WI38 (cell line): ENCODE results near the gene RAB44.

Experiments
- H3K4me3 ChIP-seq: 2 replicates; pipeline ENCODE4 v1.5.1; 2011; ENCODE audit warnings: low read depth, mild to moderate bottlenecking, control low read depth, low read length
- CTCF ChIP-seq: IDR thresholded peaks from 2 replicates; pipeline ENCODE4 v1.5.1; 2012; ENCODE audit warnings: low read depth, mild to moderate bottlenecking, control low read depth, low read length

Gene RAB44

GRCh38 chr6:36685166-36685924, 12.3 kb upstream of the RAB44 start:
- H3K4me3 ChIP-seq: no peak overlapping the region
- TF ChIP-seq CTCF: no peak

- H3K4me3 ChIP-seq: no peak overlapping the region
- no peak for TF ChIP-seq CTCF
Measured at GRCh38 chr6:36685926-36686667, 11.5 kb upstream of the RAB44 start.

- no peak for TF ChIP-seq CTCF
- no peak overlapping the region for H3K4me3 ChIP-seq
Measured at GRCh38 chr6:36686668-36687513, 10.7 kb upstream of the RAB44 start.

GRCh38 chr6:36688063-36688738, 9.4 kb upstream of the RAB44 start:
- TF ChIP-seq CTCF: no peak
- no peak overlapping the region for H3K4me3 ChIP-seq

- no peak overlapping the region for H3K4me3 ChIP-seq
- TF ChIP-seq CTCF: no peak
Measured at GRCh38 chr6:36688739-36689075, 8.9 kb upstream of the RAB44 start.

- TF ChIP-seq CTCF: no peak
- no peak overlapping the region for H3K4me3 ChIP-seq
Measured at GRCh38 chr6:36691011-36691410, 6.6 kb upstream of the RAB44 start.
